Stomach (tissue), 9 donors: ENCODE measurements around the gene CDH12. TPM values are rescaled to one million over a fixed set of nuclear protein-coding genes. Genes with fewer than 3 reads are reported as not detected.

Experiments used
- DNase-seq, 2 donors: peaks; one replicate each; pipeline versions ENCODE4 v3.0.0 to v3.0.0-alpha.2; 2013 to 2019
- H3K27ac ChIP-seq, 5 donors: fragments of 200-600 bp in 4 of 5; sonication (generic) in 4 of 5; one replicate each; pipeline ENCODE4 v1.5.1; 2013 to 2019; ENCODE audit warnings: mild to moderate bottlenecking in 1 of 5, moderate library complexity in 1 of 5
- H3K27me3 ChIP-seq, 3 donors: fragments of 200-600 bp; sonication (generic); one replicate each; pipeline ENCODE4 v1.5.1; 2017 to 2019; ENCODE audit warnings: mixed run types in 1 of 3
- H3K36me3 ChIP-seq, 4 donors: fragments of 200-600 bp; sonication (generic); 1 replicate in 3 of 4; 2 replicates in 1 of 4; pipeline ENCODE4 v1.5.1; 2016 to 2019
- H3K4me1 ChIP-seq, 4 donors: fragments of 200-600 bp; sonication (generic); one replicate each; pipeline ENCODE4 v1.5.1; 2016 to 2019
- H3K4me3 ChIP-seq, 4 donors: fragments of 200-600 bp; sonication (generic) in 3 of 4; one replicate each; pipeline ENCODE4 v1.5.1; 2016 to 2019; ENCODE audit warnings: mild to moderate bottlenecking in 1 of 4
- H3K9me3 ChIP-seq, 4 donors: fragments of 200-600 bp; sonication (generic); one replicate each; pipeline ENCODE4 v1.5.1; 2016 to 2019
- CTCF ChIP-seq, 7 experiments: fragments of 450-650 bp in 4 of 7; fragments of 200-600 bp in 3 of 7; sonication (generic) in 3 of 7; IDR thresholded peaks; one replicate each; pipeline ENCODE4 v1.5.1; 2016 to 2019; ENCODE audit warnings: antibody characterized with exemption in 7 of 7, control low read depth in 2 of 7, mild to moderate bottlenecking in 1 of 7
- EP300 ChIP-seq: sonication (generic); formaldehyde crosslinking; IDR thresholded peaks from one replicate; pipeline ENCODE4 v1.6.1; 2017; ENCODE audit warnings: antibody characterized with exemption
- POLR2A ChIP-seq, 4 donors: fragments of 450-650 bp; IDR thresholded peaks; one replicate each; pipeline ENCODE4 v1.6.1; 2016; ENCODE audit warnings: antibody characterized with exemption in 4 of 4, control low read depth in 2 of 4, mild to moderate bottlenecking in 1 of 4, moderate library complexity in 1 of 4
- POLR2AphosphoS5 ChIP-seq, 3 donors: sonication (generic); formaldehyde crosslinking; IDR thresholded peaks; one replicate each; pipeline ENCODE4 v1.6.1; 2016; ENCODE audit warnings: antibody characterized with exemption in 3 of 3
- WGBS, 5 donors: extraction: QIAGEN DNeasy Blood & Tissue Kit in 3 of 5; methylation state at CpG; one replicate each; pipeline versions ENCODE4 v1.1.5 to v1.1.7; 2013 to 2018; 5-methylcytosine and 5-hydroxymethylcytosine counted together
- intact Hi-C: fragments of 100-400 bp; cut with DNase I; formaldehyde crosslinking; loops from one replicate; pipeline ENCODE4 v1.15.1; 2023; ENCODE audit warnings: low total_unique reads
- polyA plus RNA-seq, 3 donors: library from polyadenylated mRNA; stranded (reverse); fragments of 200-250 nt; gene quantifications; one replicate each; pipeline ENCODE4 v1.2.3, GENCODE V29; 2013
- total RNA-seq, 5 donors: library from RNA; depleted of rRNA; stranded (reverse); fragments of >200 nt; gene quantifications; one replicate each; pipeline versions ENCODE4 v1.1.0 to v1.2.3, GENCODE V29; 2014 to 2016
- donor health status: healthy with polysubstance abuse.
- donor health status: Bipolar disorder and iron deficiency.
- donor health status: healthy.

CDH12 gene
- total and polyA plus RNA-seq, 8 donors = 0.76 to 1.3 TPM; not detected in 6

GRCh38 chr5:22706901-22707300, 146.2 kb downstream of the CDH12 start:
- DNase-seq = no peak
- no peak overlapping the region for H3K4me3 ChIP-seq
- no peak overlapping the region for H3K27ac ChIP-seq
- H3K36me3 ChIP-seq = no peaks in the 10 kb centered on the region
- no peaks in the 10 kb centered on the region for H3K9me3 ChIP-seq
- H3K4me1 ChIP-seq = no peaks in the 10 kb centered on the region
- intact Hi-C loops = no loop called here
- 75 to 89% (median 81%) methylated on average over 1 of the region's 1 CpG for WGBS, 5 donors
- no peaks in the 10 kb centered on the region for H3K27me3 ChIP-seq
- TF ChIP-seq CTCF (IDR thresholded peaks at IDR 0.05) = no peak
- TF ChIP-seq POLR2AphosphoS5 (IDR thresholded peaks at IDR 0.05) = no peak
- no peak for TF ChIP-seq POLR2A (IDR thresholded peaks at IDR 0.05)
- no peak for TF ChIP-seq EP300

- H3K27me3 ChIP-seq = no peaks in the 10 kb centered on the region
- TF ChIP-seq EP300 = no peak
- no peak for TF ChIP-seq POLR2AphosphoS5 (IDR thresholded peaks at IDR 0.05)
- no peak for TF ChIP-seq CTCF (IDR thresholded peaks at IDR 0.05)
- TF ChIP-seq POLR2A (IDR thresholded peaks at IDR 0.05) = no peak
- intact Hi-C loops = no loop called here
- H3K36me3 ChIP-seq = no peaks in the 10 kb centered on the region
- DNase-seq = no peak
- no peaks in the 10 kb centered on the region for H3K9me3 ChIP-seq
- WGBS, 5 donors = 73 to 96% (median 92%) methylated on average over 5 of the region's 5 CpGs
- H3K4me1 ChIP-seq = no peaks in the 10 kb centered on the region
- no peak overlapping the region for H3K4me3 ChIP-seq
- H3K27ac ChIP-seq = no peak overlapping the region
Measured at GRCh38 chr5:22699319-22699718, 153.8 kb downstream of the CDH12 start.

GRCh38 chr5:22693121-22693520, 160.0 kb downstream of the CDH12 start:
- Histone ChIP-seq H3K4me1 (no peaks in the 10 kb centered on the region), H3K9me3 (no peaks in the 10 kb centered on the region), H3K4me3 (no peak overlapping the region), H3K27me3 (no peaks in the 10 kb centered on the region), H3K36me3 (no peaks in the 10 kb centered on the region), H3K27ac (no peak overlapping the region)
- intact Hi-C loops = no loop called here
- 66 to 93% (median 90%) methylated on average over 4 of the region's 4 CpGs for WGBS, 5 donors
- TF ChIP-seq POLR2AphosphoS5 (IDR thresholded peaks at IDR 0.05) (no peak), POLR2A (IDR thresholded peaks at IDR 0.05) (no peak), EP300 (no peak), CTCF (IDR thresholded peaks at IDR 0.05) (no peak)
- no peak for DNase-seq

- H3K4me1 ChIP-seq = no peaks in the 10 kb centered on the region
- DNase-seq = no peak
- no peak for TF ChIP-seq EP300
- no peak for TF ChIP-seq POLR2A (IDR thresholded peaks at IDR 0.05)
- TF ChIP-seq CTCF (IDR thresholded peaks at IDR 0.05) = no peak
- no peak for TF ChIP-seq POLR2AphosphoS5 (IDR thresholded peaks at IDR 0.05)
- H3K36me3 ChIP-seq = no peaks in the 10 kb centered on the region
- intact Hi-C loops = no loop called here
- WGBS, 5 donors = 13 to 28% (median 14%) methylated on average over 2 of the region's 2 CpGs
- H3K9me3 ChIP-seq = no peaks in the 10 kb centered on the region
- no peaks in the 10 kb centered on the region for H3K27me3 ChIP-seq
- no peak overlapping the region for H3K4me3 ChIP-seq
- no peak overlapping the region for H3K27ac ChIP-seq
Measured at GRCh38 chr5:22683050-22683449, 170.1 kb downstream of the CDH12 start.
